ENCODE data around the gene KLF18.

The KLF18 gene

GRCh38 chr1:44120398-44120949, 21.0 kb downstream of the KLF18 start:
- no peaks in the 10 kb centered on the region for H3K36me3 ChIP-seq (ENCODE audit: control insufficient read depth in 2 of 2, insufficient read depth in 1 of 2, low read length in 2 of 2)
- H3K4me1 ChIP-seq (ENCODE audit: control insufficient read depth, insufficient read depth, low read length), result no peaks in the 10 kb centered on the region
- ChIA-PET CTCF (interaction anchor here (0.6 kb wide), 1 partner anchor 756 kb away, joined by 3 read pairs; no protein-coding TSS in a partner anchor), POLR2A (no interaction called here)
- H3K27ac ChIP-seq (ENCODE audit: extremely low read depth, low read depth, low read length), result no peak overlapping the region
- H3K9me3 ChIP-seq (ENCODE audit: control insufficient read depth, insufficient read depth, low read depth, low read length), result no peaks in the 10 kb centered on the region
- TF ChIP-seq ZNF530 (tag by site-specific recombination; IDR thresholded peaks at IDR 0.05; ENCODE audit: low read depth) (no peak), SP2 (tag by site-specific recombination; IDR thresholded peaks at IDR 0.05) (no peak), ZNF488 (tag by site-specific recombination; IDR thresholded peaks at IDR 0.05) (no peak), ZXDB (tag by site-specific recombination; IDR thresholded peaks at IDR 0.05) (no peak)
- TF ChIP-seq, protein P1, sequence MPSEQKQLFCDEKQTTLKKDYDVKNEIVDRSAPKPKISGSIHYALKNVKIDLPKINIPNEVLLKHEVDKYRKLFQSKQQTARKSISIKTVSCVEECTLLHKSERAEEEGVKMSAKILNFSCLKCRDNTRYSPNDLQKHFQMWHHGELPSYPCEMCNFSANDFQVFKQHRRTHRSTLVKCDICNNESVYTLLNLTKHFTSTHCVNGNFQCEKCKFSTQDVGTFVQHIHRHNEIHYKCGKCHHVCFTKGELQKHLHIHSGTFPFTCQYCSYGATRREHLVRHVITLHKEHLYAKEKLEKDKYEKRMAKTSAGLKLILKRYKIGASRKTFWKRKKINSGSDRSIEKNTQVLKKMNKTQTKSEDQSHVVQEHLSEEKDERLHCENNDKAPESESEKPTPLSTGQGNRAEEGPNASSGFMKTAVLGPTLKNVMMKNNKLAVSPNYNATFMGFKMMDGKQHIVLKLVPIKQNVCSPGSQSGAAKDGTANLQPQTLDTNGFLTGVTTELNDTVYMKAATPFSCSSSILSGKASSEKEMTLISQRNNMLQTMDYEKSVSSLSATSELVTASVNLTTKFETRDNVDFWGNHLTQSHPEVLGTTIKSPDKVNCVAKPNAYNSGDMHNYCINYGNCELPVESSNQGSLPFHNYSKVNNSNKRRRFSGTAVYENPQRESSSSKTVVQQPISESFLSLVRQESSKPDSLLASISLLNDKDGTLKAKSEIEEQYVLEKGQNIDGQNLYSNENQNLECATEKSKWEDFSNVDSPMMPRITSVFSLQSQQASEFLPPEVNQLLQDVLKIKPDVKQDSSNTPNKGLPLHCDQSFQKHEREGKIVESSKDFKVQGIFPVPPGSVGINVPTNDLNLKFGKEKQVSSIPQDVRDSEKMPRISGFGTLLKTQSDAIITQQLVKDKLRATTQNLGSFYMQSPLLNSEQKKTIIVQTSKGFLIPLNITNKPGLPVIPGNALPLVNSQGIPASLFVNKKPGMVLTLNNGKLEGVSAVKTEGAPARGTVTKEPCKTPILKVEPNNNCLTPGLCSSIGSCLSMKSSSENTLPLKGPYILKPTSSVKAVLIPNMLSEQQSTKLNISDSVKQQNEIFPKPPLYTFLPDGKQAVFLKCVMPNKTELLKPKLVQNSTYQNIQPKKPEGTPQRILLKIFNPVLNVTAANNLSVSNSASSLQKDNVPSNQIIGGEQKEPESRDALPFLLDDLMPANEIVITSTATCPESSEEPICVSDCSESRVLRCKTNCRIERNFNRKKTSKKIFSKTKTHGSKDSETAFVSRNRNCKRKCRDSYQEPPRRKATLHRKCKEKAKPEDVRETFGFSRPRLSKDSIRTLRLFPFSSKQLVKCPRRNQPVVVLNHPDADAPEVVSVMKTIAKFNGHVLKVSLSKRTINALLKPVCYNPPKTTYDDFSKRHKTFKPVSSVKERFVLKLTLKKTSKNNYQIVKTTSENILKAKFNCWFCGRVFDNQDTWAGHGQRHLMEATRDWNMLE (tag by site-specific recombination; conservative IDR thresholded peaks at IDR 0.05; ENCODE audit: low read depth), result no peak
- no peak overlapping the region for H3K4me3 ChIP-seq (ENCODE audit: low read depth, low read length)

GRCh38 chr1:44119525-44119924, 21.9 kb downstream of the KLF18 start:
- H3K9me3 ChIP-seq (ENCODE audit: control insufficient read depth, insufficient read depth, low read depth, low read length), result no peaks in the 10 kb centered on the region
- no peak overlapping the region for H3K27ac ChIP-seq (ENCODE audit: extremely low read depth, low read depth, low read length)
- no peaks in the 10 kb centered on the region for H3K36me3 ChIP-seq (ENCODE audit: control insufficient read depth in 2 of 2, insufficient read depth in 1 of 2, low read length in 2 of 2)
- POLR2A ChIA-PET, result no interaction called here
- H3K4me1 ChIP-seq (ENCODE audit: control insufficient read depth, insufficient read depth, low read length), result no peaks in the 10 kb centered on the region
- CTCF ChIA-PET, result interaction anchor here (0.6 kb wide), 2 partner anchors 72 to 756 kb away, joined by 3 to 4 read pairs; no protein-coding TSS in a partner anchor
- no peak for TF ChIP-seq KLF16 (tag by site-specific recombination; IDR thresholded peaks at IDR 0.05)
- no peak for TF ChIP-seq SCRT1 (tag by site-specific recombination; IDR thresholded peaks at IDR 0.05; ENCODE audit: borderline replicate concordance)
- TF ChIP-seq ZEB2 (tag by site-specific recombination; IDR thresholded peaks at IDR 0.05), result no peak
- no peak for TF ChIP-seq ZNF510 (tag by site-specific recombination; IDR thresholded peaks at IDR 0.05; ENCODE audit: insufficient replicate concordance)
- TF ChIP-seq SCRT2 (tag by site-specific recombination; IDR thresholded peaks at IDR 0.05), result no peak
- TF ChIP-seq, protein P2, sequence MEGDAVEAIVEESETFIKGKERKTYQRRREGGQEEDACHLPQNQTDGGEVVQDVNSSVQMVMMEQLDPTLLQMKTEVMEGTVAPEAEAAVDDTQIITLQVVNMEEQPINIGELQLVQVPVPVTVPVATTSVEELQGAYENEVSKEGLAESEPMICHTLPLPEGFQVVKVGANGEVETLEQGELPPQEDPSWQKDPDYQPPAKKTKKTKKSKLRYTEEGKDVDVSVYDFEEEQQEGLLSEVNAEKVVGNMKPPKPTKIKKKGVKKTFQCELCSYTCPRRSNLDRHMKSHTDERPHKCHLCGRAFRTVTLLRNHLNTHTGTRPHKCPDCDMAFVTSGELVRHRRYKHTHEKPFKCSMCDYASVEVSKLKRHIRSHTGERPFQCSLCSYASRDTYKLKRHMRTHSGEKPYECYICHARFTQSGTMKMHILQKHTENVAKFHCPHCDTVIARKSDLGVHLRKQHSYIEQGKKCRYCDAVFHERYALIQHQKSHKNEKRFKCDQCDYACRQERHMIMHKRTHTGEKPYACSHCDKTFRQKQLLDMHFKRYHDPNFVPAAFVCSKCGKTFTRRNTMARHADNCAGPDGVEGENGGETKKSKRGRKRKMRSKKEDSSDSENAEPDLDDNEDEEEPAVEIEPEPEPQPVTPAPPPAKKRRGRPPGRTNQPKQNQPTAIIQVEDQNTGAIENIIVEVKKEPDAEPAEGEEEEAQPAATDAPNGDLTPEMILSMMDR (tag by site-specific recombination; IDR thresholded peaks at IDR 0.05), result no peak
- TF ChIP-seq, protein P3, sequence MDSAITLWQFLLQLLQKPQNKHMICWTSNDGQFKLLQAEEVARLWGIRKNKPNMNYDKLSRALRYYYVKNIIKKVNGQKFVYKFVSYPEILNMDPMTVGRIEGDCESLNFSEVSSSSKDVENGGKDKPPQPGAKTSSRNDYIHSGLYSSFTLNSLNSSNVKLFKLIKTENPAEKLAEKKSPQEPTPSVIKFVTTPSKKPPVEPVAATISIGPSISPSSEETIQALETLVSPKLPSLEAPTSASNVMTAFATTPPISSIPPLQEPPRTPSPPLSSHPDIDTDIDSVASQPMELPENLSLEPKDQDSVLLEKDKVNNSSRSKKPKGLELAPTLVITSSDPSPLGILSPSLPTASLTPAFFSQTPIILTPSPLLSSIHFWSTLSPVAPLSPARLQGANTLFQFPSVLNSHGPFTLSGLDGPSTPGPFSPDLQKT (IDR thresholded peaks at IDR 0.05; ENCODE audit: borderline replicate concordance, low read depth, low read length), result no peak
- no peak for TF ChIP-seq TCF7L2 (IDR thresholded peaks at IDR 0.05; ENCODE audit: borderline replicate concordance, low read depth, low read length)
- no peak for TF ChIP-seq ZNF664 (tag by site-specific recombination; IDR thresholded peaks at IDR 0.05)
- TF ChIP-seq ZFP37 (tag by site-specific recombination; IDR thresholded peaks at IDR 0.05), result no peak
- TF ChIP-seq ZBTB7A (tag by site-specific recombination; IDR thresholded peaks at IDR 0.05; ENCODE audit: low read depth), result no peak
- no peak for TF ChIP-seq ZSCAN4 (tag by site-specific recombination; IDR thresholded peaks at IDR 0.05)
- TF ChIP-seq ZNF426 (tag by site-specific recombination; IDR thresholded peaks at IDR 0.05), result no peak
- no peak for TF ChIP-seq ZNF362 (tag by site-specific recombination; IDR thresholded peaks at IDR 0.05)
- TF ChIP-seq KLF8 (tag by site-specific recombination; IDR thresholded peaks at IDR 0.05), result no peak
- no peak for TF ChIP-seq ZNF169 (tag by site-specific recombination; IDR thresholded peaks at IDR 0.05)
- TF ChIP-seq ZNF548 (tag by site-specific recombination; IDR thresholded peaks at IDR 0.05), result no peak
- H3K4me3 ChIP-seq (ENCODE audit: low read depth, low read length), result no peak overlapping the region

Measured in HEK293 (cell line).